HEK293 (cell line): ENCODE results near the gene GJC2.

Experiments used
- CTCF ChIA-PET: fragments of 350-600 bp; formaldehyde crosslinking; extraction: SDS; loops from one replicate; lab custom pipeline; 2021; ENCODE audit warnings: antibody characterized with exemption; lab: Yijun Ruan, JAX
- POLR2A ChIA-PET: fragments of 300-600 bp; formaldehyde crosslinking; extraction: SDS; loops from one replicate; lab custom pipeline; 2020; ENCODE audit warnings: antibody characterized with exemption, inconsistent platforms; lab: Yijun Ruan, JAX
- H3K27ac ChIP-seq: fragments of 200-500 bp; sonication (Bioruptor generic); 2 replicates; pipeline ENCODE4 v1.5.1; 2014; ENCODE audit warnings: low read depth, low read length, control low read depth, inconsistent platforms; ENCODE audit errors: extremely low read depth
- H3K36me3 ChIP-seq, 2 experiments: fragments of 200-500 bp in 1 of 2; sonication (Bioruptor generic) in 1 of 2; 1 replicate in 1 of 2; 2 replicates in 1 of 2; pipeline ENCODE4 v1.5.1; 2014 to 2017; ENCODE audit warnings: inconsistent platforms in 2 of 2, low read length in 2 of 2; ENCODE audit not compliant: control insufficient read depth in 2 of 2, insufficient read depth in 1 of 2
- H3K4me1 ChIP-seq: fragments of 200-500 bp; sonication (Bioruptor generic); 2 replicates; pipeline ENCODE4 v1.5.1; 2014; ENCODE audit warnings: mild to moderate bottlenecking, low read length, inconsistent platforms; ENCODE audit not compliant: control insufficient read depth, insufficient read depth
- H3K4me3 ChIP-seq: 2 replicates; pipeline ENCODE4 v1.5.1; 2011; ENCODE audit warnings: low read depth, mild to moderate bottlenecking, control low read depth, low read length, moderate library complexity
- H3K9me3 ChIP-seq: fragments of 200-500 bp; sonication (Bioruptor generic); 2 replicates; pipeline ENCODE4 v1.5.1; 2014; ENCODE audit warnings: low read depth, low read length, inconsistent platforms; ENCODE audit not compliant: control insufficient read depth, insufficient read depth
- EGR2 ChIP-seq: fragments of 450-650 bp; formaldehyde crosslinking; IDR thresholded peaks from 2 replicates; pipeline ENCODE4 v1.5.1; 2016; ENCODE audit warnings: low read depth, missing biosample characterization, missing genetic modification characterization
- GLIS1 ChIP-seq: fragments of 450-650 bp; formaldehyde crosslinking; IDR thresholded peaks from 2 replicates; pipeline ENCODE4 v1.5.1; 2016; ENCODE audit warnings: missing biosample characterization, missing genetic modification characterization
- GLIS2 ChIP-seq: fragments of 450-650 bp; formaldehyde crosslinking; IDR thresholded peaks from 2 replicates; pipeline ENCODE4 v1.5.1; 2016; ENCODE audit warnings: missing biosample characterization, missing genetic modification characterization
- KLF1 ChIP-seq: fragments of 450-650 bp; formaldehyde crosslinking; IDR thresholded peaks from 2 replicates; pipeline ENCODE4 v1.5.1; 2016; ENCODE audit warnings: missing biosample characterization, missing genetic modification characterization
- KLF16 ChIP-seq: fragments of 450-650 bp; formaldehyde crosslinking; IDR thresholded peaks from 2 replicates; pipeline ENCODE4 v1.5.1; 2017; ENCODE audit warnings: missing biosample characterization, missing genetic modification characterization
- OSR2 ChIP-seq: fragments of 450-650 bp; formaldehyde crosslinking; IDR thresholded peaks from 2 replicates; pipeline ENCODE4 v1.5.1; 2016; ENCODE audit warnings: missing biosample characterization, missing genetic modification characterization
- ZBTB7A ChIP-seq: fragments of 450-650 bp; formaldehyde crosslinking; IDR thresholded peaks from 2 replicates; pipeline ENCODE4 v1.5.1; 2016; ENCODE audit warnings: low read depth, missing biosample characterization, missing genetic modification characterization
- ZNF223 ChIP-seq: fragments of 450-650 bp; formaldehyde crosslinking; IDR thresholded peaks from 2 replicates; pipeline ENCODE4 v1.5.1; 2016; ENCODE audit warnings: missing biosample characterization, missing genetic modification characterization
- ZNF239 ChIP-seq: fragments of 450-650 bp; formaldehyde crosslinking; IDR thresholded peaks from 2 replicates; pipeline ENCODE4 v1.5.1; 2016; ENCODE audit warnings: missing biosample characterization, missing genetic modification characterization
- ZNF266 ChIP-seq: fragments of 450-650 bp; formaldehyde crosslinking; IDR thresholded peaks from 2 replicates; pipeline ENCODE4 v1.5.1; 2016; ENCODE audit warnings: missing biosample characterization, missing genetic modification characterization, low read depth
- ZNF335 ChIP-seq: fragments of 450-650 bp; formaldehyde crosslinking; conservative IDR thresholded peaks from 2 replicates; pipeline ENCODE4 v1.5.1; 2016; ENCODE audit warnings: missing biosample characterization, missing genetic modification characterization
- ZNF341 ChIP-seq: fragments of 450-650 bp; formaldehyde crosslinking; IDR thresholded peaks from 2 replicates; pipeline ENCODE4; 2016; ENCODE audit warnings: low read depth, missing biosample characterization, missing genetic modification characterization
- ZNF670 ChIP-seq: fragments of 450-650 bp; formaldehyde crosslinking; IDR thresholded peaks from 2 replicates; pipeline ENCODE4 v1.5.1; 2016; ENCODE audit warnings: missing biosample characterization, missing genetic modification characterization, low read depth
- ZNF747 ChIP-seq: fragments of 450-650 bp; formaldehyde crosslinking; IDR thresholded peaks from 2 replicates; pipeline ENCODE4 v1.5.1; 2016; ENCODE audit warnings: missing biosample characterization, missing genetic modification characterization
- ZNF777 ChIP-seq: fragments of 450-650 bp; formaldehyde crosslinking; IDR thresholded peaks from 2 replicates; pipeline ENCODE4 v1.5.1; 2017; ENCODE audit warnings: missing biosample characterization, missing genetic modification characterization, borderline replicate concordance
- ZNF791 ChIP-seq: fragments of 450-650 bp; formaldehyde crosslinking; IDR thresholded peaks from 2 replicates; pipeline ENCODE4 v1.5.1; 2016; ENCODE audit warnings: missing biosample characterization, missing genetic modification characterization
- TF ChIP-seq, protein P1 (sequence below): fragments of 450-650 bp; formaldehyde crosslinking; IDR thresholded peaks from 2 replicates; pipeline ENCODE4 v1.5.1; 2016; ENCODE audit warnings: missing biosample characterization, missing genetic modification characterization
- TF ChIP-seq, protein P2 (sequence below): fragments of 450-650 bp; formaldehyde crosslinking; IDR thresholded peaks from 2 replicates; pipeline ENCODE4 v1.5.1; 2016; ENCODE audit warnings: missing biosample characterization, missing genetic modification characterization
- TF ChIP-seq, protein P3 (sequence below): fragments of 450-650 bp; formaldehyde crosslinking; IDR thresholded peaks from 2 replicates; pipeline ENCODE4 v1.5.1; 2016; ENCODE audit warnings: missing biosample characterization, missing genetic modification characterization
- TF ChIP-seq, protein P4 (sequence below): fragments of 450-650 bp; formaldehyde crosslinking; optimal IDR thresholded peaks from 2 replicates; pipeline ENCODE3; 2016; ENCODE audit warnings: missing biosample characterization, mild to moderate bottlenecking, missing genetic modification characterization

GJC2 gene

DNA sequence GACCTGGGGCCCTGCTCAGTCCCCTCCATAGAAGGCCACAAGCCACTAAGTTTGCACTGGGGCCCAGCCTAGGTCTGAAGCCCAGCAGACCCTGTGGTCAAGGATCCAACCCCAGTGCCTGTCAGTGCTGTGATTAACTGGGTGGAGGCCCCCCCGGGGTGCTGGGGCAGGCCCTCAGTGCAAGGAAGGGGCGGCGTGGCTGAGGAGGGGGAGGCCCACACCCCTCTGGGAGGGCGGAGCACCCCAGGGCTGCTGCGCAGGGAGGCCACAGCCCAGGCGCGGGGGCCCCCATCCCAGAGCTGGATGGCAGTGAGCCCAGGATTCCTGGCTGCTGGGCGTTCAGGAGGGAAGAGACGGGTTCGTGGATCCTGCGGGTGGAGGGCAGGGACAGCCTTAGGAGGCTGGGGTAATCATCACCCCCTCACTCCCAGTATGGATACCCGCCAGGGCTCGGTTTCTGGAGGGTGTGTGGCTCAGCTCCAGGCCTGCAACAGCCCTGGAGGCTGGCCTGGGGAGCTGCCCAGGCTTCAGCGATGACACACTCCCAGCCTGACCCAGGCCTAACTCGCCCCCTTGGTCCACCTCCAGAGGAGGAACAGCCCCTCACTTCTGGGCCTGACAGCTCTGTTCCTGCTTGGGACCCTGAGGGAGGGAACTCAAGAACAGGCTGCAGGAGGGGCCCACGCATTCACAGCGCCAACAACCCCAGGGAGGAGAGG, 890 bp downstream of the GJC2 start (continued):
- TF ChIP-seq, protein P1, sequence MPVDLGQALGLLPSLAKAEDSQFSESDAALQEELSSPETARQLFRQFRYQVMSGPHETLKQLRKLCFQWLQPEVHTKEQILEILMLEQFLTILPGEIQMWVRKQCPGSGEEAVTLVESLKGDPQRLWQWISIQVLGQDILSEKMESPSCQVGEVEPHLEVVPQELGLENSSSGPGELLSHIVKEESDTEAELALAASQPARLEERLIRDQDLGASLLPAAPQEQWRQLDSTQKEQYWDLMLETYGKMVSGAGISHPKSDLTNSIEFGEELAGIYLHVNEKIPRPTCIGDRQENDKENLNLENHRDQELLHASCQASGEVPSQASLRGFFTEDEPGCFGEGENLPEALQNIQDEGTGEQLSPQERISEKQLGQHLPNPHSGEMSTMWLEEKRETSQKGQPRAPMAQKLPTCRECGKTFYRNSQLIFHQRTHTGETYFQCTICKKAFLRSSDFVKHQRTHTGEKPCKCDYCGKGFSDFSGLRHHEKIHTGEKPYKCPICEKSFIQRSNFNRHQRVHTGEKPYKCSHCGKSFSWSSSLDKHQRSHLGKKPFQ (tag by site-specific recombination), result no peak
- TF ChIP-seq, protein P2, sequence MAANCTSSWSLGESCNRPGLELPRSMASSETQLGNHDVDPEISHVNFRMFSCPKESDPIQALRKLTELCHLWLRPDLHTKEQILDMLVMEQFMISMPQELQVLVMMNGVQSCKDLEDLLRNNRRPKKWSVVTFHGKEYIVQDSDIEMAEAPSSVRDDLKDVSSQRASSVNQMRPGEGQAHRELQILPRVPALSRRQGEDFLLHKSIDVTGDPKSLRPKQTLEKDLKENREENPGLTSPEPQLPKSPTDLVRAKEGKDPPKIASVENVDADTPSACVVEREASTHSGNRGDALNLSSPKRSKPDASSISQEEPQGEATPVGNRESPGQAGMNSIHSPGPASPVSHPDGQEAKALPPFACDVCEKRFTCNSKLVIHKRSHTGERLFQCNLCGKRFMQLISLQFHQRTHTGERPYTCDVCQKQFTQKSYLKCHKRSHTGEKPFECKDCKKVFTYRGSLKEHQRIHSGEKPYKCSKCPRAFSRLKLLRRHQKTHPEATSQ (tag by site-specific recombination), result no peak
- no peak for TF ChIP-seq OSR2 (tag by site-specific recombination)
- no peak for TF ChIP-seq ZNF777 (tag by site-specific recombination)

DNA sequence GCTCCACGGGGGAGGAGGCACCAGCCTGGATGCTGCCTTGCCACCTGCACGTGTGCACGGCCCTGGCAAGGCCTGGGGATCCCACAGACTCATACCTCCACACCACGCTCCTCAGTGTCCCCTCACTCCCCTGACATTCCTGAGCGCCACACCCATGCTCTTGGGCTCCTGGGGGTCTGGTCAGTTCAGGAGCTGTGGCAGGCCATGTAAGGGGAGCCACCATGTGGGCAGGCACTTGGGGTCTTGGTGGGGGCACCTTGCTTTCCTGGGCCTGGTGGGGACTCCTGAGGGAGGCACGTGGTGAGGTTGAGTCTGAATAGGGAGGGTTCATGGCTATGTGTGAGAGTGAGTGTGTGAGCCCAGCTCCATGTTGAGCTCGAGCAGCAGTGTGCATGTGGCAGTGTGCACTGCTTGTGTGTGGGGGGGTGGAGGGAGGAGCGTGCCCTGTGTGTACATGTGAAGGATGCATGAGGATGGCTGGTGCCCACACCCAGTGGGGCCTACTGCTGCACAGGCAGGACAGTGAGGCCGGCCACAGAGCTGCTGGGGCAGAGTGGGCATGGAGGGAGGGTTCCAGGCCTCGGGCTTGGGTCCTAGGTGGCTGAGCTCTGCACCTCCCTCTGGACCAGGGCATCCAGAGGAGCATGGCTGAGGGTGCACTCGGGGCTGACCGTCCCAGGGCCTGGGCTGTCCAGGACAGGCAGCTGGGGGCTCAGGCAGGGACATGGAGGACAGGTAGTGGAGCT, 1.6 kb downstream of the GJC2 start:
- Histone ChIP-seq H3K36me3 (peaks cover 0 to 27% of the 10 kb centered on the region in 2 experiments; a peak in 1 of 3 replicates), H3K9me3 (no peaks in the 10 kb centered on the region)
- POLR2A ChIA-PET, result interaction anchor here (1.8 to 9.6 kb wide), 2 partner anchors 11 to 13 kb away, joined by 8 to 82 read pairs; partner anchors contain the start of genes GUK1 and IBA57

DNA sequence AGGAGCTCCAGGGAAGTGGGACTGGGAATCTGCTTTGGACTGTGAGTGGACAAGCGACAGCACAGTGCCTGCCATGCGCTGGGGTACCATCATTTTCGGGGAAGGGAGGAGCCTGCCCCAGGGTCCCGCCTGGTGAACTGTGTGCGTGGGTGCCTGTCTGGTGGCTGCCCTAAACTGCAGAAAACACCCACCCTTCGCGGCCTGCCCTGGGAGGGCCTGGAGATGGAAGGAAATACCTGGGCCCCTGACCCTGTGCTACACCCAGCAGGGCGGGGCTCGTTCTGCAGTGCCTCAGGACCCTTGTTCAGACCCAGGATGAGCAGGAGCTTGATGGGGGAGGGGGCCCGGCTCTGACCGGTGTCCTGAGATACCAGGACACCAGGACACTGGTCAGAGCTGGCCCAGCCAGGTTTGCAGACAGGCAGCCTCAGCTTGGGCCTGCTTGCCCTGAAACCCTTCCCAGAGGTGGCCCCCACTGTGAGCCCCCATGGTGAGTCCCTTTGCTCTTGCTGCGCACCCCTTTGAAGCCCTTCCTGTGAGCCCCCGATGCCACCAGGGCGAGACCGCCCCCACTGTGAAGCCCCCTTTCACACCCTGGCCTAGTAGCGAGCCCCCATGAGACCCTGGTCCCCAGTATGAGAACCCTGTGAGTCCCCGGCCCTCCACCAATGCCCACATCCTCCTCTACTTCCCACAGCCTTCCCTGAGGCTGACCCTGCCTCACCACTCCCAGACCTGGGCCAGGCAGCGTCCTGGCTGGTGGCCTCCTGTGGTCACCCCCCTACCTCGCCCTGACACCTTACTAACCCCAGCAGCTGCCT, 2.6 kb downstream of the GJC2 start:
- Histone ChIP-seq H3K27ac (no peak overlapping the region), H3K4me3 (no peak overlapping the region), H3K4me1 (peaks cover 3% of the 10 kb centered on the region; the same call in 1 of the 2 replicates), H3K9me3 (no peaks in the 10 kb centered on the region), H3K36me3 (peaks cover 0 to 17% of the 10 kb centered on the region in 2 experiments; a peak in 1 of 3 replicates)
- ChIA-PET POLR2A (interaction anchor here (1.8 to 9.6 kb wide), 2 partner anchors 12 kb away, joined by 8 to 82 read pairs; partner anchors contain the start of genes GUK1 and IBA57), CTCF (interaction anchor here (0.6 to 2.7 kb wide), 5 partner anchors 13 to 153 kb away, joined by 3 to 14 read pairs (median 10); partner anchors contain the start of gene IBA57)
- peak; percentile 53 for TF ChIP-seq KLF1 (tag by site-specific recombination)
- no peak for TF ChIP-seq EGR2
- TF ChIP-seq ZNF239 (tag by site-specific recombination), result no peak
- no peak for TF ChIP-seq ZNF791 (tag by site-specific recombination)
- TF ChIP-seq ZNF266 (tag by site-specific recombination), result no peak
- TF ChIP-seq ZNF223, result no peak
- TF ChIP-seq KLF16, result no peak
- TF ChIP-seq ZNF335 (tag by site-specific recombination), result no peak

More for the DNA sequence above, 1.6 kb downstream of the GJC2 start:
- H3K4me1 ChIP-seq, result peaks cover 3% of the 10 kb centered on the region; the same call in 1 of the 2 replicates
- H3K27ac ChIP-seq, result no peak overlapping the region
- TF ChIP-seq, protein P3, sequence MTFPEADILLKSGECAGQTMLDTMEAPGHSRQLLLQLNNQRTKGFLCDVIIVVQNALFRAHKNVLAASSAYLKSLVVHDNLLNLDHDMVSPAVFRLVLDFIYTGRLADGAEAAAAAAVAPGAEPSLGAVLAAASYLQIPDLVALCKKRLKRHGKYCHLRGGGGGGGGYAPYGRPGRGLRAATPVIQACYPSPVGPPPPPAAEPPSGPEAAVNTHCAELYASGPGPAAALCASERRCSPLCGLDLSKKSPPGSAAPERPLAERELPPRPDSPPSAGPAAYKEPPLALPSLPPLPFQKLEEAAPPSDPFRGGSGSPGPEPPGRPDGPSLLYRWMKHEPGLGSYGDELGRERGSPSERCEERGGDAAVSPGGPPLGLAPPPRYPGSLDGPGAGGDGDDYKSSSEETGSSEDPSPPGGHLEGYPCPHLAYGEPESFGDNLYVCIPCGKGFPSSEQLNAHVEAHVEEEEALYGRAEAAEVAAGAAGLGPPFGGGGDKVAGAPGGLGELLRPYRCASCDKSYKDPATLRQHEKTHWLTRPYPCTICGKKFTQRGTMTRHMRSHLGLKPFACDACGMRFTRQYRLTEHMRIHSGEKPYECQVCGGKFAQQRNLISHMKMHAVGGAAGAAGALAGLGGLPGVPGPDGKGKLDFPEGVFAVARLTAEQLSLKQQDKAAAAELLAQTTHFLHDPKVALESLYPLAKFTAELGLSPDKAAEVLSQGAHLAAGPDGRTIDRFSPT (tag by site-specific recombination), result peak; percentile 36; the same call in 1 of the 2 replicates
- TF ChIP-seq EGR2, result peak; percentile 26; the same call in 1 of the 2 replicates
- no peak for TF ChIP-seq ZNF670 (tag by site-specific recombination)
- peak; percentile 59; the same call in 1 of the 2 replicates for TF ChIP-seq ZNF341 (tag by site-specific recombination)
- TF ChIP-seq, protein P4, sequence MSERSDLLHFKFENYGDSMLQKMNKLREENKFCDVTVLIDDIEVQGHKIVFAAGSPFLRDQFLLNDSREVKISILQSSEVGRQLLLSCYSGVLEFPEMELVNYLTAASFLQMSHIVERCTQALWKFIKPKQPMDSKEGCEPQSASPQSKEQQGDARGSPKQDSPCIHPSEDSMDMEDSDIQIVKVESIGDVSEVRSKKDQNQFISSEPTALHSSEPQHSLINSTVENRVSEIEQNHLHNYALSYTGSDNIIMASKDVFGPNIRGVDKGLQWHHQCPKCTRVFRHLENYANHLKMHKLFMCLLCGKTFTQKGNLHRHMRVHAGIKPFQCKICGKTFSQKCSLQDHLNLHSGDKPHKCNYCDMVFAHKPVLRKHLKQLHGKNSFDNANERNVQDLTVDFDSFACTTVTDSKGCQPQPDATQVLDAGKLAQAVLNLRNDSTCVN, result peak; percentile 42
- no peak for TF ChIP-seq ZNF747
- no peak for TF ChIP-seq ZBTB7A (tag by site-specific recombination)
- peak; percentile 49; the same call in 1 of the 2 replicates for TF ChIP-seq GLIS2 (tag by site-specific recombination)
- peak; percentile 37 for TF ChIP-seq GLIS1 (tag by site-specific recombination)
- TF ChIP-seq, all 188 proteins: peak for 6
- CTCF ChIA-PET, result interaction anchor here (1.2 to 2.7 kb wide), 3 partner anchors 14 to 152 kb away, joined by 3 to 14 read pairs (median 10); partner anchors contain the start of gene IBA57
- no peak overlapping the region for H3K4me3 ChIP-seq
